ENCODE results near the gene BICC1. TPM values are rescaled to one million over a fixed set of nuclear protein-coding genes. Genes with fewer than 3 reads are reported as not detected.

BICC1 gene
- total RNA-seq, 1 donor from 2014 or later = 2.4 TPM

GRCh38 chr10:58833771-58834561 is 321.3 kb downstream of the BICC1 start:
- Mint-ChIP-seq H3K27ac (ENCODE audit: unreplicated experiment) (no peak overlapping the region), H3K4me3 (no peak overlapping the region)

DNA sequence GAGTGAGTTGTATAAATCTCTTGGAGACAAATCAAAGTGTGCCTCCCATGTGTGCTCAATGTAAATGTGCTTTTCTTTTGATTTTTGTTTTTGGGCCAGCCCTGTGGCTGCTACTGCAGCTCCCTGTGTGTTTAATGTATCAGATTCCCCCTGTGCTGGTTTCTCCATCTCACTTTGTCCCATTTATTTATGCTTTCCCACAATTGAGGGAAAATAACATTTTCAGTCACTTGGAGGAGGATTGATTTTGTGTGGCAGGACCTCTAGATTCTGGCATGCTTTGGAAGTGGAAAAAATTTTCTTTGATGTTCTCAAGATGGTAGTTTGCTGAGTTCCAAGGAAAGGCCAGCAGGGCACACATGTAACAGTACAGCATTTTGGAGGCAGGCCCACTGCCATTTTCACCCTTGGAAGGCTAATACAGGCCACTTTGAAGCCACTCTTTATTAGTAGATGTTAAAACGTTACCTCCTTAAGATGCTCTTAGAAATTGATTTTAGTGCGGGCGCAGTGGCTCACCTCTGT is 323.6 kb downstream of the BICC1 start:
- Mint-ChIP-seq H3K27me3 (ENCODE audit: low read depth) (no peaks in the 10 kb centered on the region), H3K4me3 (no peak overlapping the region), H3K9me3 (no peaks in the 10 kb centered on the region), H3K27ac (ENCODE audit: unreplicated experiment) (no peak overlapping the region), H3K36me3 (ENCODE audit: low read depth) (no peaks in the 10 kb centered on the region), H3K4me1 (peaks cover 27% of the 10 kb centered on the region)
- no peak for TF ChIP-seq CTCF (conservative IDR thresholded peaks at IDR 0.05)
- no peak for DNase-seq (ENCODE audit: low read depth, low spot score)

More at GRCh38 chr10:58833771-58834561, 321.3 kb downstream of the BICC1 start:
- TF ChIP-seq CTCF (conservative IDR thresholded peaks at IDR 0.05) = no peak
- Mint-ChIP-seq H3K9me3 (no peaks in the 10 kb centered on the region), H3K36me3 (ENCODE audit: low read depth) (no peaks in the 10 kb centered on the region), H3K27me3 (ENCODE audit: low read depth) (no peaks in the 10 kb centered on the region), H3K4me1 (peaks cover 30% of the 10 kb centered on the region)
- no peak for DNase-seq (ENCODE audit: low read depth, low spot score)

DNA sequence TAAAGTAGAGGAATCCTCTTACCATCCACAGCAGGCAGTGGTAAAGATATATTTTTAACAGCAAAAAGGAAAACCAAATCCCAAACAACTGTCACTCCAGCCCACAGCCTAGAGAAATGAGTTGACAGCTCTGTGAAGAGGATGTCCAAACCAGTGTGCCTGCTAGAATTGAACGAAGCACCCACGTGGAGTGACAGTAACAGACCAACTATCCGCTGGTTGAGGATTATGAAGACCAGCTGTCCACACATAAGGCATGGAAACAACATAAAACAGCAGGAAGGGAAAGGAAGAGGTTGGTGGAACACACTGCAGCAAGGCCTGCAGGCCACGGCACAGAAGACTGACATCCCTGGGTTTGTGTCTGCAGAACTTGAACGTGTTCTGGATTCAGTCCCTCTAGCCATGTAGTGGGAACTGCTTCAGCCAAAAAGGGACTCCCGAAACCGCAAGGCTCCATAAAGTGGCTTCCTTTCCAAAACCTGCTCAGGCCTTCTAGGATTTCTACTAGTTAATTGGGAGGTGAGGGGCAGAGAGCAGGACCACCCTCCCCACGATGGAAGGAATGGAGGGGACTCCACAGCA is 324.4 kb downstream of the BICC1 start:
- no peak overlapping the region for H3K4me3 Mint-ChIP-seq
- no peaks in the 10 kb centered on the region for H3K36me3 Mint-ChIP-seq (ENCODE audit: low read depth)
- no peak overlapping the region for H3K27ac Mint-ChIP-seq (ENCODE audit: unreplicated experiment)
- no peaks in the 10 kb centered on the region for H3K9me3 Mint-ChIP-seq
- TF ChIP-seq CTCF (conservative IDR thresholded peaks at IDR 0.05) = no peak
- peaks cover 19% of the 10 kb centered on the region for H3K4me1 Mint-ChIP-seq
- no peaks in the 10 kb centered on the region for H3K27me3 Mint-ChIP-seq (ENCODE audit: low read depth)
- DNase-seq (ENCODE audit: low read depth, low spot score) = no peak

DNA sequence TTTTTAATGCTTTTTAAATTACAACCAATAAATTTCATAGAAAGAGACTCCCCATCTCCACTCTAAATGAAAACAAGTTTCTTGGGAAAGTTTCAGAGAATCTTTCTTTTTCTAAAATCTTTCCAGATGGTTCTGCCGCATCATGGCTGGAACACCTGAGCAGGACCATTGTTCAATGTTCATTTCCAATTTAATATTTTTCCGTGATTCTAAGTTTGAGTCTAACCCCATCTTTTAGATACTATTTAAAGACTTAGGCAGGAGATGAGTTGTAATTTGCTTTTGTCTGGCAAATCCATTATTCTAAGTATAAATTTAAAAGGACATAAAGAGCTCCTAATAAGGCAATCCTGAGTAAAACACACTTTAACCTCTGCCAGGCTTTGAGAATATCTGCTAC is 325.2 kb downstream of the BICC1 start:
- H3K27me3 Mint-ChIP-seq (ENCODE audit: low read depth) = no peaks in the 10 kb centered on the region
- no peak for DNase-seq (ENCODE audit: low read depth, low spot score)
- TF ChIP-seq CTCF (conservative IDR thresholded peaks at IDR 0.05) = no peak

DNA sequence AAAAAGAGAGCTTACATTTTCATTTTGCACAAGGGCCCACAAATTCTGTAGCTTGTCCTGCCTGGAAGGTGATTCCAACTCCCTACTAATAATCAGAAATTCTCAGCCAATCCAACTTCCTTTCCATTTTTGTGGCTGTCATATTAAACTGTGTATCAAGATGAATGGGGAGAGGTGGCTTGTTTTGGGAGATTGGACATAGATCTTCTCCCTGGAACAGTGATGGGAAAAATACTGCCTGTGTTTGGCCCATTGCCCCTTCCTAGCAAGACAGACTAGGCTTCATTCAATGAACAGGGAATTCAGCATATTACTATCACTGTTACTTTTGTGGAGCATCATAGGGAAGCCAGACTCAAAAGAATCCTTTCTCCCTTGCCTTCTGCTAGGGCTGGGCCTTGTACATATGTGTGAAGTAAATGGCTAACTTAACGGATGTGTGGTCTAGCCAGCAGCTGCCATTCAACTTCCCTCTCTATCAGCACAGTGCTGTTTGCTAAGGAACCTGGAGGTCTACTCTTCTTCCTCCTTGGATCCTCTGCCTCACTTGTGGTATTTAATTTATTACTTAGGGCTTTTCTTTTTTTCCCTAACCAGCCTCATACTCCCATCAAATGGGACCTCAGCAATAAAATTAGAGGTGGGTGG is 326.0 kb downstream of the BICC1 start:
- no peak for TF ChIP-seq CTCF (conservative IDR thresholded peaks at IDR 0.05)
- DNase-seq (ENCODE audit: low read depth, low spot score) = no peak
- H3K27ac Mint-ChIP-seq (ENCODE audit: unreplicated experiment) = no peak overlapping the region
- H3K4me1 Mint-ChIP-seq = peaks cover 8% of the 10 kb centered on the region
- no peaks in the 10 kb centered on the region for H3K9me3 Mint-ChIP-seq
- H3K4me3 Mint-ChIP-seq = no peak overlapping the region
- H3K27me3 Mint-ChIP-seq (ENCODE audit: low read depth) = no peaks in the 10 kb centered on the region
- H3K36me3 Mint-ChIP-seq (ENCODE audit: low read depth) = no peaks in the 10 kb centered on the region

More for the DNA sequence above, 325.2 kb downstream of the BICC1 start:
- Mint-ChIP-seq H3K36me3 (ENCODE audit: low read depth) (no peaks in the 10 kb centered on the region), H3K9me3 (no peaks in the 10 kb centered on the region), H3K27ac (ENCODE audit: unreplicated experiment) (no peak overlapping the region), H3K4me1 (peaks cover 16% of the 10 kb centered on the region), H3K4me3 (no peak overlapping the region)

All from neural crest cell (in vitro differentiated cells).